PC-3 (cell line): ENCODE measurements around the gene TMEM44.

Source experiments
- EZH2 ChIP-seq: fragments of 300-600 bp; sonication (generic); IDR thresholded peaks from one replicate; pipeline ENCODE4 v1.6.1; 2017; ENCODE audit warnings: antibody characterized with exemption, mild to moderate bottlenecking, low read length; ENCODE audit not compliant: unreplicated experiment
- EZH2phosphoT487 ChIP-seq: fragments of 300-600 bp; sonication (generic); IDR thresholded peaks from 2 replicates; pipeline ENCODE4 v1.6.1; 2018; ENCODE audit warnings: mild to moderate bottlenecking, antibody characterized with exemption, low read length, borderline replicate concordance
- TF ChIP-seq, protein P1 (sequence below): fragments of 300-600 bp; sonication (generic); conservative IDR thresholded peaks from 2 replicates; pipeline ENCODE4 v1.5.1; 2017; ENCODE audit warnings: antibody characterized with exemption, low read depth, mild to moderate bottlenecking, low read length

- TF ChIP-seq, protein P1, sequence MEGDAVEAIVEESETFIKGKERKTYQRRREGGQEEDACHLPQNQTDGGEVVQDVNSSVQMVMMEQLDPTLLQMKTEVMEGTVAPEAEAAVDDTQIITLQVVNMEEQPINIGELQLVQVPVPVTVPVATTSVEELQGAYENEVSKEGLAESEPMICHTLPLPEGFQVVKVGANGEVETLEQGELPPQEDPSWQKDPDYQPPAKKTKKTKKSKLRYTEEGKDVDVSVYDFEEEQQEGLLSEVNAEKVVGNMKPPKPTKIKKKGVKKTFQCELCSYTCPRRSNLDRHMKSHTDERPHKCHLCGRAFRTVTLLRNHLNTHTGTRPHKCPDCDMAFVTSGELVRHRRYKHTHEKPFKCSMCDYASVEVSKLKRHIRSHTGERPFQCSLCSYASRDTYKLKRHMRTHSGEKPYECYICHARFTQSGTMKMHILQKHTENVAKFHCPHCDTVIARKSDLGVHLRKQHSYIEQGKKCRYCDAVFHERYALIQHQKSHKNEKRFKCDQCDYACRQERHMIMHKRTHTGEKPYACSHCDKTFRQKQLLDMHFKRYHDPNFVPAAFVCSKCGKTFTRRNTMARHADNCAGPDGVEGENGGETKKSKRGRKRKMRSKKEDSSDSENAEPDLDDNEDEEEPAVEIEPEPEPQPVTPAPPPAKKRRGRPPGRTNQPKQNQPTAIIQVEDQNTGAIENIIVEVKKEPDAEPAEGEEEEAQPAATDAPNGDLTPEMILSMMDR = no peak
- TF ChIP-seq EZH2phosphoT487 (no peak), EZH2 (no peak)
Measured at GRCh38 chr3:194561306-194561974, 71.8 kb downstream of the TMEM44 start.
